Large intestine (tissue), 3 donors: ENCODE results near the gene CLASP1. TPM values are rescaled to one million over a fixed set of nuclear protein-coding genes. Genes with fewer than 3 reads are reported as not detected.
A peak's percentile ranks its signal among the peaks of the same experiment; 100 is the strongest.
"Not testable (repeated sequence)": the region's sequence is repeated elsewhere in the genome, so short reads cannot be mapped to it uniquely, and the experiment has no call there.

Source experiments
- DNase-seq, 2 donors: peaks; one replicate each; pipeline versions ENCODE4 v3.0.0 to v3.0.0-alpha.2; 2013
- H3K27ac ChIP-seq: one replicate; pipeline ENCODE4 v1.5.1; 2013; ENCODE audit warnings: low read length
- H3K27me3 ChIP-seq: 2 replicates; pipeline ENCODE4 v1.6.1; 2013; ENCODE audit warnings: low read length; ENCODE audit not compliant: control insufficient read depth, insufficient read depth
- H3K36me3 ChIP-seq: 2 replicates; pipeline ENCODE4 v1.6.1; 2013; ENCODE audit warnings: low read length; ENCODE audit not compliant: control insufficient read depth, insufficient read depth
- H3K4me1 ChIP-seq: one replicate; pipeline ENCODE4 v1.6.1; 2013; ENCODE audit warnings: low read length; ENCODE audit not compliant: control insufficient read depth, insufficient read depth
- H3K4me3 ChIP-seq: one replicate; pipeline ENCODE4 v1.5.1; 2013; ENCODE audit warnings: low read length
- H3K9me3 ChIP-seq: one replicate; pipeline ENCODE4 v1.6.1; 2013; ENCODE audit warnings: mild to moderate bottlenecking, low read depth, low read length, moderate library complexity; ENCODE audit not compliant: control insufficient read depth
- WGBS: methylation state at CpG from one replicate; pipeline ENCODE4 v1.1.5; 2013; ENCODE audit warnings: low lambda C conversion rate; ENCODE audit not compliant: insufficient coverage; 5-methylcytosine and 5-hydroxymethylcytosine counted together
- polyA plus RNA-seq: library from polyadenylated mRNA; unstranded; fragments of 120-200 nt; gene quantifications from one replicate; pipeline ENCODE4 v1.2.1, GENCODE V29; 2013

Gene CLASP1
- polyA plus RNA-seq, 1 donor, result 31.8 TPM

- peak in 1 of 2 donors; percentile 12 for DNase-seq
- no CpG with 5 or more reads among the region's 4 CpGs for WGBS
- H3K27ac ChIP-seq, result no peak overlapping the region
- H3K4me3 ChIP-seq, result no peak overlapping the region
- no peaks in the 10 kb centered on the region for H3K4me1 ChIP-seq
- H3K36me3 ChIP-seq, result peaks cover 4% of the 10 kb centered on the region
- H3K27me3 ChIP-seq, result no peaks in the 10 kb centered on the region
- H3K9me3 ChIP-seq, result peaks cover under 1% of the 10 kb centered on the region
These were observed 32.1 kb downstream of the CLASP1 start for GRCh38 chr2:121617042-121617599.

- Histone ChIP-seq H3K4me3 (no peak overlapping the region), H3K27me3 (no peaks in the 10 kb centered on the region), H3K27ac (no peak overlapping the region), H3K4me1 (no peaks in the 10 kb centered on the region), H3K36me3 (no peaks in the 10 kb centered on the region), H3K9me3 (peaks cover 13% of the 10 kb centered on the region)
- no CpG with 5 or more reads among the region's 1 CpG for WGBS
- DNase-seq, result no peak
These were observed 35.5 kb downstream of the CLASP1 start for GRCh38 chr2:121613774-121614173.

- H3K27ac ChIP-seq, result no peak overlapping the region
- H3K27me3 ChIP-seq, result no peaks in the 10 kb centered on the region
- no peaks in the 10 kb centered on the region for H3K36me3 ChIP-seq
- peaks cover 13% of the 10 kb centered on the region for H3K9me3 ChIP-seq
- no peak for DNase-seq
- H3K4me1 ChIP-seq, result no peaks in the 10 kb centered on the region
- no peak overlapping the region for H3K4me3 ChIP-seq
These were observed 36.1 kb downstream of the CLASP1 start for GRCh38 chr2:121613152-121613551.

GRCh38 chr2:121611730-121612705 lies 37.2 kb downstream of the CLASP1 start:
- Histone ChIP-seq H3K4me1 (no peaks in the 10 kb centered on the region), H3K27me3 (no peaks in the 10 kb centered on the region), H3K27ac (no peak overlapping the region), H3K36me3 (no peaks in the 10 kb centered on the region), H3K4me3 (no peak overlapping the region), H3K9me3 (peaks cover 13% of the 10 kb centered on the region)
- 87% methylated on average over 1 of the region's 1 CpG for WGBS
- no peak for DNase-seq

GRCh38 chr2:121611048-121611649 lies 38.1 kb downstream of the CLASP1 start:
- H3K4me1 ChIP-seq, H3K27ac ChIP-seq: not testable (repeated sequence)

GRCh38 chr2:121610487-121610874 lies 38.8 kb downstream of the CLASP1 start:
- not testable (repeated sequence) for H3K4me3 ChIP-seq, H3K36me3 ChIP-seq, H3K27me3 ChIP-seq, DNase-seq, H3K4me1 ChIP-seq, H3K27ac ChIP-seq
- peaks cover 13% of the 10 kb centered on the region for H3K9me3 ChIP-seq

More at GRCh38 chr2:121611048-121611649, 38.1 kb downstream of the CLASP1 start:
- 90% methylated on average over 2 of the region's 2 CpGs for WGBS
- not testable (repeated sequence) for H3K4me3 ChIP-seq, H3K36me3 ChIP-seq, H3K27me3 ChIP-seq, DNase-seq
- peaks cover 13% of the 10 kb centered on the region for H3K9me3 ChIP-seq

GRCh38 chr2:121608967-121609366 lies 40.3 kb downstream of the CLASP1 start:
- no peak for DNase-seq

GRCh38 chr2:121608367-121608766 lies 40.9 kb downstream of the CLASP1 start:
- Histone ChIP-seq H3K4me3 (no peak overlapping the region), H3K36me3 (peaks cover 17% of the 10 kb centered on the region), H3K27me3 (no peaks in the 10 kb centered on the region), H3K27ac (no peak overlapping the region), H3K4me1 (no peaks in the 10 kb centered on the region), H3K9me3 (peaks cover 13% of the 10 kb centered on the region)
- no peak for DNase-seq
- 100% methylated on average over 1 of the region's 4 CpGs for WGBS

More at GRCh38 chr2:121608967-121609366, 40.3 kb downstream of the CLASP1 start:
- Histone ChIP-seq H3K27ac (no peak overlapping the region), H3K36me3 (peaks cover 14% of the 10 kb centered on the region), H3K4me3 (no peak overlapping the region), H3K27me3 (no peaks in the 10 kb centered on the region), H3K4me1 (no peaks in the 10 kb centered on the region), H3K9me3 (peaks cover 13% of the 10 kb centered on the region)
- WGBS, result 100% methylated on average over 1 of the region's 3 CpGs

GRCh38 chr2:121605820-121606733 lies 43.2 kb downstream of the CLASP1 start:
- no peak overlapping the region for H3K27ac ChIP-seq
- H3K4me3 ChIP-seq, result no peak overlapping the region
- H3K36me3 ChIP-seq, result peaks cover 19% of the 10 kb centered on the region
- no peaks in the 10 kb centered on the region for H3K27me3 ChIP-seq
- no peaks in the 10 kb centered on the region for H3K4me1 ChIP-seq
- no peak for DNase-seq
- no CpG with 5 or more reads among the region's 11 CpGs for WGBS
- H3K9me3 ChIP-seq, result peaks cover 8% of the 10 kb centered on the region

GRCh38 chr2:121603185-121603584 lies 46.1 kb downstream of the CLASP1 start:
- Histone ChIP-seq H3K27ac (no peak overlapping the region), H3K4me1 (no peaks in the 10 kb centered on the region), H3K4me3 (no peak overlapping the region), H3K9me3 (no peaks in the 10 kb centered on the region), H3K27me3 (no peaks in the 10 kb centered on the region), H3K36me3 (peaks cover 19% of the 10 kb centered on the region)
- no peak for DNase-seq
- WGBS, result 86% methylated on average over 1 of the region's 1 CpG
